HepG2 (cell line): ENCODE data around the gene ZNF384. TPM values are rescaled to one million over a fixed set of nuclear protein-coding genes. Genes with fewer than 3 reads are reported as not detected.

Experiments
- ETV6 ChIP-seq: sonication (generic); formaldehyde crosslinking; conservative IDR thresholded peaks from 2 replicates; pipeline ENCODE4 v1.4.0; 2020; ENCODE audit warnings: missing genetic modification reagents
- HDAC6 ChIP-seq: fragments of 200-600 bp; sonication (generic); IDR thresholded peaks from 2 replicates; pipeline ENCODE4 v1.7.0; 2017; ENCODE audit warnings: mild to moderate bottlenecking, antibody characterized with exemption, low read length, low read depth
- JUNB ChIP-seq: sonication (generic); formaldehyde crosslinking; IDR thresholded peaks from 2 replicates; pipeline ENCODE4 v1.8.0; 2022; ENCODE audit warnings: missing genetic modification reagents, mild to moderate bottlenecking, borderline replicate concordance
- KAT8 ChIP-seq: IDR thresholded peaks from 2 replicates; pipeline ENCODE4 v1.6.1; 2016; ENCODE audit warnings: missing genetic modification reagents, missing compliant biosample characterization
- NFYC ChIP-seq: IDR thresholded peaks from 2 replicates; pipeline ENCODE4 v1.6.1; 2016; ENCODE audit warnings: missing genetic modification reagents, missing compliant biosample characterization
- SUZ12 ChIP-seq: fragments of 150-350 bp; IDR thresholded peaks from 2 replicates; pipeline ENCODE4 v1.6.1; 2014; ENCODE audit warnings: low read depth, low read length
- TBX3 ChIP-seq: fragments of 450-650 bp; IDR thresholded peaks from 2 replicates; pipeline ENCODE4 v1.6.1; 2017; ENCODE audit warnings: antibody characterized with exemption, mild to moderate bottlenecking, inconsistent platforms, borderline replicate concordance
- ZNF264 ChIP-seq: sonication (generic); formaldehyde crosslinking; IDR thresholded peaks from 2 replicates; pipeline ENCODE4 v1.4.0; 2020; ENCODE audit warnings: missing genetic modification reagents
- ZNF354B ChIP-seq: sonication (generic); formaldehyde crosslinking; IDR thresholded peaks from 2 replicates; pipeline ENCODE4 v1.8.0; 2022; ENCODE audit warnings: mild to moderate bottlenecking, missing genetic modification reagents
- ZNF383 ChIP-seq: sonication (generic); formaldehyde crosslinking; IDR thresholded peaks from 2 replicates; pipeline ENCODE4 v1.4.0; 2020; ENCODE audit warnings: missing genetic modification reagents, mild to moderate bottlenecking, borderline replicate concordance
- ZNF407 ChIP-seq: sonication (generic); formaldehyde crosslinking; IDR thresholded peaks from one replicate; pipeline ENCODE4 v1.5.1; 2020; ENCODE audit warnings: mild to moderate bottlenecking, missing genetic modification reagents; ENCODE audit errors: not compliant biosample characterization
- ZUFSP ChIP-seq: sonication (generic); formaldehyde crosslinking; IDR thresholded peaks from 2 replicates; pipeline ENCODE4 v1.9.0; 2021; ENCODE audit warnings: missing genetic modification reagents, mild to moderate bottlenecking, borderline replicate concordance
- polyA plus RNA-seq, 8 experiments: library from polyadenylated mRNA; depleted of rRNA in 3 of 8; stranded (reverse) in 7 of 8; unstranded in 1 of 8; fragments of >200 nt; fragmentation: Illumina TruSeq in 4 of 8; extraction: Trizol in 4 of 8; gene quantifications; 2 replicates each; pipeline versions ENCODE4 v1.2.1 to v1.2.3, GENCODE V29; 2011 to 2016; ENCODE audit warnings: low read depth in 4 of 8, missing spikeins in 1 of 8, mixed read lengths in 1 of 8; ENCODE audit not compliant: insufficient read depth in 1 of 8
- total RNA-seq, 5 experiments: library from RNA; depleted of rRNA; stranded (reverse); fragments of >200 nt; fragmentation: Illumina TruSeq; extraction: Trizol; gene quantifications; 2 replicates each; pipeline ENCODE4 v1.2.3, GENCODE V29; 2016; ENCODE audit warnings: low read depth in 1 of 5
- TF ChIP-seq, protein P1 (sequence below): sonication (generic); formaldehyde crosslinking; IDR thresholded peaks from 2 replicates; pipeline ENCODE4 v1.8.0; 2022; ENCODE audit warnings: mild to moderate bottlenecking, missing genetic modification reagents, borderline replicate concordance
- TF ChIP-seq, protein P2 (sequence below): sonication (generic); formaldehyde crosslinking; IDR thresholded peaks from 2 replicates; pipeline ENCODE4 v1.4.0; 2020; ENCODE audit warnings: missing genetic modification reagents
- TF ChIP-seq, protein P3 (sequence below): sonication (generic); formaldehyde crosslinking; IDR thresholded peaks from 2 replicates; pipeline ENCODE4 v1.8.1; 2023; ENCODE audit warnings: mild to moderate bottlenecking, missing genetic modification reagents, borderline replicate concordance

The ZNF384 gene
- total and polyA plus RNA-seq, 2 of the 13 experiments (the other 11 are each of a cell fraction or from before 2014, with no cell fraction given) = 23.6 to 55.3 TPM

DNA sequence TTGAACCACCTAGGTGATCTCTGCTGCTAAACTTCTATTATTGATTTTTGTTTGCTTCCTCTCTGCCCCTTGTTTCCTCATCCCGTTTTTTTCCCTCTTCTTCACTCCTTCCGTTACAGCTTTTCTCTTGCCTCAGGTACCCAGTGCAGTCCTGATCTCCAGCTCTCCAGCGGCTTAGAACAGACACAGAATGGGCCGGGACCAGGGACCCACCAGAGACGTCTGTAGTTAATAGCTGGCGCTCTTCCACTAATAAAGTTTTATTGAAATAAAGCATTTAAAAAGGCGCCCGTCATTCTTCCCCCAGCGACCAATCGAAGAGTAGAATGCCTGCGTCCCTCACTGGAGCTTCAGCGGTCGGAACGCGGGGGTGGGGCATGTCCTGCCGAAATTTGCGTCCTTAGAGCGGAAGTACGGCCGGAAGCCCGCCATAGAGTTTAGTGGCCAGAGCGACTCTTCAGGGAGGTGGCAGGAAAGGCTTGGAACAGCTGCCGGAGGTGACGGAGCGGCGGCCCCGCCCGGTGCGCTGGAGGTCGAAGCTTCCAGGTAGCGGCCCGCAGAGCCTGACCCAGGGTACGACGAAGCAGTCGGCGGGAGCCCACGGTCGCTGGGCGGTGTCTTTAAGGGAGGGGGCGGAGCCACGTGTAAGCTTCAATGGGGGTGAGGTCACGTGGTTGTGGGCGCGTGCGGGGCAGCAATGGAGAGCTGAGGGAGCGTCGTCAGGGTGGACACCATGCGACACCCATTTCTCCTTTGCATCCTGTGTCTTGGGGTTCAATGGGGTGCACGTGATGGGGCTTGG lies 34.6 kb upstream of the ZNF384 start, which contains the start of gene COPS7A (continued):
- TF ChIP-seq ZNF407 (CRISPR knock-in tag) (peak; percentile 54), SUZ12 (no peak), JUNB (0 out of 2 replicates have a peak, but pooled peaks have one; percentile 58), ZNF354B (CRISPR knock-in tag) (no peak), TBX3 (peak; percentile 74; the same call in 1 of the 2 replicates), ZNF264 (CRISPR knock-in tag) (no peak), NFYC (CRISPR knock-in tag) (peak; percentile 79), KAT8 (CRISPR knock-in tag) (peak; percentile 97), HDAC6 (no peak), ETV6 (CRISPR knock-in tag) (peak; percentile 82), ZUFSP (CRISPR knock-in tag) (no peak), ZNF383 (no peak)
- TF ChIP-seq, protein P1, sequence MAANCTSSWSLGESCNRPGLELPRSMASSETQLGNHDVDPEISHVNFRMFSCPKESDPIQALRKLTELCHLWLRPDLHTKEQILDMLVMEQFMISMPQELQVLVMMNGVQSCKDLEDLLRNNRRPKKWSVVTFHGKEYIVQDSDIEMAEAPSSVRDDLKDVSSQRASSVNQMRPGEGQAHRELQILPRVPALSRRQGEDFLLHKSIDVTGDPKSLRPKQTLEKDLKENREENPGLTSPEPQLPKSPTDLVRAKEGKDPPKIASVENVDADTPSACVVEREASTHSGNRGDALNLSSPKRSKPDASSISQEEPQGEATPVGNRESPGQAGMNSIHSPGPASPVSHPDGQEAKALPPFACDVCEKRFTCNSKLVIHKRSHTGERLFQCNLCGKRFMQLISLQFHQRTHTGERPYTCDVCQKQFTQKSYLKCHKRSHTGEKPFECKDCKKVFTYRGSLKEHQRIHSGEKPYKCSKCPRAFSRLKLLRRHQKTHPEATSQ = peak; percentile 44; the same call in 1 of the 2 replicates
- TF ChIP-seq, protein P2, sequence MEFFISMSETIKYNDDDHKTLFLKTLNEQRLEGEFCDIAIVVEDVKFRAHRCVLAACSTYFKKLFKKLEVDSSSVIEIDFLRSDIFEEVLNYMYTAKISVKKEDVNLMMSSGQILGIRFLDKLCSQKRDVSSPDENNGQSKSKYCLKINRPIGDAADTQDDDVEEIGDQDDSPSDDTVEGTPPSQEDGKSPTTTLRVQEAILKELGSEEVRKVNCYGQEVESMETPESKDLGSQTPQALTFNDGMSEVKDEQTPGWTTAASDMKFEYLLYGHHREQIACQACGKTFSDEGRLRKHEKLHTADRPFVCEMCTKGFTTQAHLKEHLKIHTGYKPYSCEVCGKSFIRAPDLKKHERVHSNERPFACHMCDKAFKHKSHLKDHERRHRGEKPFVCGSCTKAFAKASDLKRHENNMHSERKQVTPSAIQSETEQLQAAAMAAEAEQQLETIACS = peak; percentile 46; the same call in 1 of the 2 replicates
- TF ChIP-seq, protein P3, sequence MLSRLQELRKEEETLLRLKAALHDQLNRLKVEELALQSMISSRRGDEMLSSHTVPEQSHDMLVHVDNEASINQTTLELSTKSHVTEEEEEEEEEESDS (CRISPR knock-in tag) = no peak; the same call in 1 of the 2 replicates
